Lower lobe of right lung (tissue), 2 donors: Measurements from ENCODE around the gene MALAT1. TPM values are rescaled to one million over a fixed set of nuclear protein-coding genes. Genes with fewer than 3 reads are reported as not detected.

Source experiments
- ATAC-seq, 2 donors: fragments of 200-7000 bp; cut with Tn5 transposase; one replicate each; pipeline ENCODE4 v1.9.1; 2020 to 2022; ENCODE audit warnings: mild to moderate bottlenecking in 2 of 2, moderate library complexity in 2 of 2
- DNase-seq: peaks from one replicate; pipeline ENCODE4 v3.0.0-alpha.2; 2020
- H3K27ac ChIP-seq: fragments of 200-600 bp; one replicate; pipeline ENCODE4 v1.8.0; 2022
- H3K27me3 ChIP-seq: fragments of 200-600 bp; one replicate; pipeline ENCODE4 v1.8.0; 2022; ENCODE audit warnings: low read depth
- H3K36me3 ChIP-seq: fragments of 200-600 bp; one replicate; pipeline ENCODE4 v1.8.0; 2022; ENCODE audit warnings: mild to moderate bottlenecking
- H3K4me1 ChIP-seq: fragments of 200-600 bp; one replicate; pipeline ENCODE4 v1.8.0; 2022
- H3K4me3 ChIP-seq: fragments of 200-600 bp; one replicate; pipeline ENCODE4 v1.8.0; 2022; ENCODE audit warnings: mild to moderate bottlenecking
- H3K9me3 ChIP-seq: fragments of 200-600 bp; one replicate; pipeline ENCODE4 v1.8.0; 2022
- CTCF ChIP-seq: fragments of 200-600 bp; IDR thresholded peaks from one replicate; pipeline ENCODE4 v1.8.0; 2022; ENCODE audit warnings: antibody characterized with exemption, mild to moderate bottlenecking
- intact Hi-C: fragments of 100-400 bp; cut with DNase I; formaldehyde crosslinking; loops from one replicate; pipeline ENCODE4 v1.11.0; 2022
- total RNA-seq: library from RNA; stranded (reverse); fragmentation: NEBNext Ultra II Directional; extraction: Animal tissue kit (Norgen Biotek cat#: 25700); gene quantifications from one replicate; pipeline ENCODE4 v1.2.1, GENCODE V29; 2021
- donor health status: DM: no; HTN: yes; CAD: no; lungs with severe emphysema.

MALAT1 gene
- total RNA-seq, 1 donor from 2014 or later: 11,612 TPM

- Histone ChIP-seq H3K27ac (peak overlapping the region; percentile 99), H3K36me3 (no peaks in the 10 kb centered on the region), H3K27me3 (no peaks in the 10 kb centered on the region), H3K4me1 (peaks cover 93% of the 10 kb centered on the region), H3K4me3 (no peak overlapping the region), H3K9me3 (no peaks in the 10 kb centered on the region)
- no peak for ATAC-seq
- no peak for TF ChIP-seq CTCF
- no peak for DNase-seq
- intact Hi-C loops: no loop called here
Observed at GRCh38 chr11:65489706-65490320, 9.0 kb upstream of the MALAT1 start.

DNA sequence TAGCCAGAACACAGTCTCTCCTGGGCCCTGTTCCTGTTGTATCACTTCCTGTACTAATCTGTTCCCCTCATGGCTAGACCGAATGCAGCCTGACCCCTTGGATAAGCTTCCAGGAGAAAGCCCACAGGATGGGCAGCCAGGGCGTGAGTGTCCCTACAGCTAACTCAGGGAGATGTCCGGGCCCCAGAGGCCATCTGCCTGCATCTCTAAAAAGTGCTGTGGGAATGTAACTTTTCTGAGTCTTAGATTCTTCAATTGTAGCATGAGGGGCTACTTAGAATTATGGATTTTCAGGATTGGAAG lies 7.7 kb upstream of the MALAT1 start:
- H3K27ac ChIP-seq: peak overlapping the region; percentile 99
- ATAC-seq (no peak), DNase-seq (no peak)
- no peaks in the 10 kb centered on the region for H3K27me3 ChIP-seq
- H3K9me3 ChIP-seq: no peaks in the 10 kb centered on the region
- intact Hi-C loops: no loop called here
- H3K4me3 ChIP-seq: no peak overlapping the region
- H3K36me3 ChIP-seq: no peaks in the 10 kb centered on the region
- no peak for TF ChIP-seq CTCF
- peaks cover 98% of the 10 kb centered on the region for H3K4me1 ChIP-seq

- no peaks in the 10 kb centered on the region for H3K36me3 ChIP-seq
- ATAC-seq (peak; percentile 61 to 66), DNase-seq (peak; percentile 88)
- no peak for TF ChIP-seq CTCF
- H3K27ac ChIP-seq: peak overlapping the region; percentile 99
- H3K4me3 ChIP-seq: no peak overlapping the region
- H3K27me3 ChIP-seq: no peaks in the 10 kb centered on the region
- intact Hi-C loops: no loop called here
- H3K9me3 ChIP-seq: no peaks in the 10 kb centered on the region
- H3K4me1 ChIP-seq: peaks cover 99% of the 10 kb centered on the region
Observed at GRCh38 chr11:65491614-65492386, 7.0 kb upstream of the MALAT1 start.

- Histone ChIP-seq H3K9me3 (no peaks in the 10 kb centered on the region), H3K4me1 (peaks cover 95% of the 10 kb centered on the region), H3K27ac (peak overlapping the region; percentile 99), H3K27me3 (no peaks in the 10 kb centered on the region), H3K4me3 (peak overlapping the region; percentile 25), H3K36me3 (no peaks in the 10 kb centered on the region)
- no peak for DNase-seq
- intact Hi-C loops: no loop called here
- no peak for ATAC-seq
- TF ChIP-seq CTCF: no peak
Observed at GRCh38 chr11:65492387-65492636, 6.5 kb upstream of the MALAT1 start.

DNA sequence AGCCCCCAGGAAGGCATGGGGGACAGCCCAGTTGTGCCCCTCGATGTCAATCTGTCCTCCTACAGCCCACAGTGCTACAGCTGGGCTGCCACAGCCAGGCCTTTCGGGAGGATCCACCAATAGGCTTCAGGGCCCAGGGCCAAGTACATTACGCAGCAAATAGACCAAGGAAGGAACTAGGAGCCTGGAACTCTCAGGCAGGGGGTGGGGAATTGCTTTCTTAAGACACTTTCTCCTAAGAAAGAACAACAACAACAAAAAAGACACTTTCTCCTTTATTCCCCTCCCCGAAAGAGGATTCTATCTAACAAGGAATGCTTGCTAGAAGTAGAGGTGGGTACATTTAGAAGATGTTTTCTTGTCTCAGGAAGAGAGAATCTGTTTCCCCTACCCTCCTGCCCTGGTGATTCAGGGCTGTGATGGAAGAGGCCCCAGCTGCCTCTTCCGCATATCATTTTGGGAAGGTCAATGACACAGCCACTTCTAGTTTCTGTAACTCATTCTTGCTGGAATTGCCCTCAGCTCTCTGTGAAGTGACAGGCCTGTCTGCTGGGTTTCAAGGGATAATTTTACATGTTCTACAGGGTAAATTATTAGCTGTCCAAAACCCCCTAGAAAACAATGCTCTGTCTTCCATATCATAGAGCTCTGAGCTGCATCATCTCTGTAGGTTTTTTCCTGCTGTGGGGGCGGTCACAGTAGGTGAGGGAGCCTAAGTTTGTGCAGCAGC lies 6.0 kb upstream of the MALAT1 start:
- Histone ChIP-seq H3K27ac (peak overlapping the region; percentile 99), H3K9me3 (no peaks in the 10 kb centered on the region), H3K4me3 (peak overlapping the region; percentile 25), H3K36me3 (no peaks in the 10 kb centered on the region), H3K27me3 (no peaks in the 10 kb centered on the region), H3K4me1 (peaks cover 91% of the 10 kb centered on the region)
- TF ChIP-seq CTCF: no peak
- DNase-seq (peak; percentile 83), ATAC-seq (peak; percentile 16 to 41)
- intact Hi-C loops: no loop called here
